SIG-M5 (cell line): ENCODE measurements around the gene IGSF9.

Experiments
- DNase-seq: peaks from one replicate; lab custom pipeline; 2025; lab: John Stamatoyannopoulos, UW

IGSF9 gene

GRCh38 chr1:159946242-159947187 lies 1.1 kb upstream of the IGSF9 start:
- no peak for DNase-seq

- DNase-seq = no peak
These were observed 574 bp downstream of the IGSF9 start for GRCh38 chr1:159944623-159945455.

- DNase-seq = no peak
These were observed 1.3 kb downstream of the IGSF9 start for GRCh38 chr1:159943908-159944622.

GRCh38 chr1:159943278-159943640 lies 2.2 kb downstream of the IGSF9 start:
- DNase-seq = no peak

DNA sequence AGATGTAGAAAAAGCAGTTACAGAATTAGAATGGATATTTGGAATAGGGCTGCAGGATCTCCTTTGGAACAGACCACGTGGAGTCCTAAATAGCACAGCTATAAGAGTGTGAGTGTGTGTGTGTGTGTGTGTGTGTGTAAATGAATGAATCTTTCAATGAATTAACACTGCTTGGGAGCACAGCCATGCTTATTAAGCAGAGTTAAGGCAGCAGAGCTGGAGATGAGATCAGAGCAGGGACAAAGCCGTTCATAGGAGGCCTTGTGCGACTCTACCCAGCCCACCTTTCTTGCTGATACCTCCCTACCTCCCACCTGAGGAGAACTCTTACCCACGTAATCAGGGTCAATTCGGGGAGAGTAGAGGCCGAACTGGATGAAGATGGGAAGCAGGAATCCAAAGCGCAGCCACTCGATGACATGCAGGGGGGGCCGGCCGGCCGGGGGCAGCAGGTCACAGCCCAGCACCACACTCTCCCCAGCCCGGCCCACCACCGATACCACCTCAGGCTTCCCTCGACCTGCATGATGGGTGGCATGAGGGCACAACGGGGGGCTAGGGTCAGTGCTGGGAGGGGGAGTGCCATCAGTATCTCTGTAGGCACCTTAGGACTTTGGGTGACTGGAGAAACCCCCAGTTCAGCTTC lies 2.7 kb downstream of the IGSF9 start:
- no peak for DNase-seq

DNA sequence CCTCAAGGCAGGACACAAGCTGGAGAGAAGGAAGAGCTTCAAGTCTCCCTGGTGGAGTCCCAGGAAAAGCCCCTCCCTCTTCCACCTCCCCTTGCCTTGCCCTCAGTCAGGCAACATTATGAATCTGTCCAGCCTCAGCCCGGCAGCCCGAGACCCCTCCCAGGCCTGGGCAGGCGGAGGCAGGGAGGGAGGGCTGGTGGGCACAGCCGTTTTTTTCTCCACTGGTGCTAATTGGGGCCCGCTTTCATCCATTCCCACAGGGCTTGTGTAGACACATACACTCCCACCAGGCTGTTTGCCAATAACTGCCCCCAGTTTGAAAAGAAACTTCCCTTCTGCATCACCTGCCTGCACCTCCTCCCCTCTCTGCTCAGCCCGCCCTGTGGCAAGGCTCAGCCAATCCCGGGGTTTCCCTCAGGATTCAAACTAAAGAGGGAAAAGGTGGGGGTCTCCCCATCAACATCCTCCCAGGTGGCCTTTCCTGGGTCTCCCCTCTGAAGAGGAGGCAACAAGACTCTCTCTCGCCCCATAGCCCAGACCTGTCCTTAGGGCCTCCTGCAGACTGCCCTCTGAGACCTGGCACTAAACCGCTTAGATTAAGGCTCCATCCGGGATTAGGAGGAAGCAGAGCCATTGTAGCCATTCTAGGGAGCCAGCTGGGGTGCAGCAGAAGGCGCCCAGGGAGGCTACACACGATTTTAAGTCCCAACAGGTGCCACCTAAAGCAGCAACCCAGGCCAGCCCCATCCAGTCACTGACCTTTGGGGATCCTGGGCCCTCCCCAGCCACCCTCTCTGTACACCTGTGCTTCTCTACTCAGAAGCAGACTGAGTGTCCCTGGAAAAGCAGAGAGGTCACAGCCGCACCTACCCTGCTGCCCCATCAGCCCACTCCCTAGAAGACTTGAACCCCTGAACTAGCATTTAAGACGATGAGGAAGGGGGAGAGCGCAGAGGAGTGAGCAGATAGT lies 3.5 kb downstream of the IGSF9 start:
- DNase-seq = no peak

- no peak for DNase-seq
These were observed 4.3 kb downstream of the IGSF9 start for GRCh38 chr1:159941141-159941540.

DNA sequence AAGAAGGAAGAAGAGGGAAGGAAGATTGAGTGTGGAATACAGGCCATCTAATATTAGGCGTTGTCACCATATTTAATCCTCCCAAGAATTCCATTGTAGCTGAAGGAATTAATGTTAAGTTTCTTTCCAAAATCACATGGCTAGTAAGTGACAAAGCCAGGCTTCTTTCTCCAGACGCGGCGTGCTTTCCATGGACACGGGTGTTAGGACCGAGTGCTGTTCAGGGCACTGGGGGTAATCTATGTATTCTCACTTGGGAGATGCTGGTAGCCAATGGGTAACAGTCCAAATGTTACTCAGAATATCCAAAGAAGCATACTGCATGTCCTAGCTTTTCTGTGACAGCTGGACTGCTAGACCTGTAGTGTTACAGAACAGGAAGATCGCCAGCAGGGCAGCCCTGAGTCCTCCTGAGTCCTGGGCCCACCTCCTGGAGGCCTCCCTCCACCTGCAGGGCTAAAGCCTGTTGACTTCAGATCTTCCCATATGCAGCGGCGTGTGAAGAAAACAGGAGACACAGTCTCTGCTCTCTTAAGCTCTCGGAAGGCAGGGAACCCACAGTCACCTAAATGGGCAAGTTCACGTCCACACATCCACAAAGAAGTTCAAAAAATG lies 5.3 kb downstream of the IGSF9 start:
- no peak for DNase-seq

DNA sequence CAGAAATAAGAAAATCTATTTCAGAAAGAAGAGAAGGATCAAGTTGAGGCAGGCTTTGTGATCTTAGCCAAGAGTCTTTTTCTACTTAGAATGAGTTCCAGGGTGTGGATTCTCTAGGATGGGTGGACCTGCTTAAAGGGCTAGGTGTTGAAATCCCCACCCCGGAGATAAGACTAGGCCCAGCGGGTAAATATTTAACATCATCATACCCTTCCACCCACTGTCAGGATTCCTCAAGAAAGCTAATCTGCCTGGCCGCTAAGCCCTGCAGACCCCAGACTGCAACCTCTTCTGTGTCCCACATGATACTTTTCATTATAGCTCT lies 5.8 kb downstream of the IGSF9 start:
- DNase-seq = no peak

GRCh38 chr1:159938905-159939677 lies 6.3 kb downstream of the IGSF9 start:
- no peak for DNase-seq

DNA sequence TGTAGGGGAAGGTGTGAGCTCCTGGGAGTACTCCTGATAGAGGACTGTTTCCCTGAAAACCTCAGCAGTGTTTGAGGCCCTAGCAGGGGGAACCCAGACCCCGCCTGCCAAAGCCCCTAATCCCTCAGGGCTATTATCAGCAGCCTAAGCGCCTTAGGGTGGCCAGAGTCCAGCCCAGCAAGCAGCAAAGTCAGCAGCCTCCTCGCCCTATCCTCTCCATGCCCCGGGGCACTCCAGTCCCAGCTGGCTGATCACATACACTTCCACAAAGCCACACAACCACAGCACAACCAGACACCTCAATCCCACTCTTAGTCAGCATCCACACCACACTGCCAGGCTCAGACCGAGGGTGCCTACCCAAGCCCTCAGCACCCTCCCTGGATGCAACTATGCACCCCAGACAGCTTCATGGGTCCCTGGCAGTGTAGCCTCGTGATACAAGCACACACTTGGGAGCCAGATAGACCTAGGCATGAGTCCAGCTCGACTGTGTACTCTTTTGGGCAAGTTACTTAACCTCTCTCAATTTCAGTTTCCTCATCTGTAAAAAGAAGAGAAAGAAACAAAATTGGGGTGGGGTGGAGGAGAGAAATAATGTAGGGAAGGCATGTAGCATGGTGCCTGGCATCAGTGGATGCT lies 7.1 kb downstream of the IGSF9 start:
- DNase-seq = no peak

DNA sequence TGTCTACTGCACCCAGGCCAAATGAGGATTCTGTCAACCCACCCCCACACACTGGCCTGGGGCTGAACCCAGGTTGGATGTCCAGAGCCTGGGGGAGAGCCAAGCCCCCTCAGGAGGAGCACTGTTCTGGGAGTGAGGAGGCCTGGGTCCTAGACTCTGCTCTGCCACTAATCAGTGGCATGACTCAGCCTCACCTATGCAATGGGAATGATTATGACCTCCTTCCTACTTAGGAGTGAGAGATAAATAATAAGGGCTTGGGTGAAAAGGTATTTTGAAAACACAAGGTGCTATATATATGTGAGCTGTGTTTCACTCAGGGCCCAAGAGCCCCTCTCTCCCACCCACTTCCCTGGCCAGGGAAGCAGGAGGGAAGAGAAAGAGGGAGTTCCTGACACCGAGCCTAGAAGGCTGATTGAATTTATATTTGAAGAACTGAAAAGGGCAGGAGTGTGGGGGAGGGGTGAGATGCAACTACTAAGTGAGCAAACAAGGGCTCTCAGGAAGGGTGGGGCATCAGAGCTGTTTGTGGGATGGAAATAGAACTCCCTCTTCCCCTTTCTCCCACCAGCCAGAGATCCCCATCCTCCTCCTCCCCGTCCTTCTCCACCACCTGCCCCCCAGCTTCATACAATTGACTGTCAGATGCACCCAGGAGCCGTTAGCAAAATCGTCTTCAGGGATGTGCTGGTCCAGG lies 8.2 kb downstream of the IGSF9 start:
- DNase-seq = peak; percentile 54

GRCh38 chr1:159936273-159936904 lies 9.0 kb downstream of the IGSF9 start:
- no peak for DNase-seq

- DNase-seq = no peak
These were observed 9.6 kb downstream of the IGSF9 start for GRCh38 chr1:159935719-159936272.

DNA sequence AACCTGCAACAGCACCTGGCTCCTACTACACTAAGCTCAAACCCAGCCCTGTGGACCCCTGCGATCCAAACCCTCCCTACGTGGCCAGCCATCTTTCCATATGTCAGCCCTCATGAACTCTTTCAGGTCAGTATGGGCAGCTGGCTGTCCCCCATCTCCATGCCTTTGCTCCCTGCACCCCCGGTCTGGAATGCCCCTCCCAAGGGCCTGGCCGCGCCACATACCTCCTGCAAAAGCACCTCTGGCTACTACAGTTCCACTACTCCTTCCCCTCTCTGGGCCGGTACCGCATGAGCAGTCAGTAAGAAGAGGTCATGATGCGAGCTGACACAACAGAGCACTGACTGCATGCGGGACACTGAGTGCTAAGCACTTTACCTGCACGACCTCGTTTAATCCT lies 10.1 kb downstream of the IGSF9 start:
- no peak for DNase-seq

GRCh38 chr1:159934136-159935039 lies 11.0 kb downstream of the IGSF9 start:
- no peak for DNase-seq

DNA sequence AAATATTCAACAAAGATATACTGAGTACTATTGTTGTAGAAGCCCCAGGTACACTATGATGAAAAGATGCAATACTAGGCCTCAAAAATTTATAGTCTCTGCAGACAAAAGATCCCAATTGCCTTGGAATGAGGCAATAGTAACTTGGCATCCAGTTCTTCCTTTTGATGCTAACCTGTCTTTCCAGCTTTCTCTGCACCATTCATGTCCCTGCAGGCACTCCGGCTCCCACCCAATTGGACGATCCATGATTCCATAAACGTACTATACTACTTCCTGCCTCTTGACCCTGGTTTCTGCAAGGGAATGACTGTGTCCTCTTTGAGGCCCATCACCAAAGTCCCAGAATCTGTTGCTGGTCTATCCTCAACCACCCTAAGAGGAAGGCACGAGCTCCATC lies 12.1 kb downstream of the IGSF9 start:
- no peak for DNase-seq
